Fibroblast of pulmonary artery (primary cell): ENCODE measurements around the gene SRCIN1.
"Not testable (repeated sequence)": the region's sequence is repeated elsewhere in the genome, so short reads cannot be mapped to it uniquely, and the experiment has no call there.

Source experiments
- DNase-seq: peaks from one replicate; pipeline ENCODE4 v3.0.0-alpha.2; 2010; ENCODE audit warnings: low read depth
- H3K4me3 ChIP-seq: replicated peaks from 2 replicates; pipeline ENCODE4 v1.5.1; 2011; ENCODE audit warnings: low read depth, mild to moderate bottlenecking, control low read depth, low read length, moderate library complexity
- CTCF ChIP-seq: IDR thresholded peaks from 2 replicates; pipeline ENCODE4 v1.5.1; 2011; ENCODE audit warnings: mild to moderate bottlenecking, control low read depth, low read length, inconsistent platforms; ENCODE audit errors: missing control alignments

Gene SRCIN1

GRCh38 chr17:38535886-38536285 lies 69.9 kb downstream of the SRCIN1 start:
- no peak for TF ChIP-seq CTCF
- DNase-seq = no peak
- H3K4me3 ChIP-seq = no peak overlapping the region

- TF ChIP-seq CTCF = no peak
- no peak overlapping the region for H3K4me3 ChIP-seq
- DNase-seq = no peak
Measured at GRCh38 chr17:38534498-38534885, 71.3 kb downstream of the SRCIN1 start.

GRCh38 chr17:38533866-38534497 lies 71.8 kb downstream of the SRCIN1 start:
- no peak overlapping the region for H3K4me3 ChIP-seq
- DNase-seq = no peak
- no peak for TF ChIP-seq CTCF

GRCh38 chr17:38533241-38533640 lies 72.5 kb downstream of the SRCIN1 start:
- H3K4me3 ChIP-seq = no peak overlapping the region

GRCh38 chr17:38532451-38532850 lies 73.3 kb downstream of the SRCIN1 start:
- DNase-seq = no peak
- H3K4me3 ChIP-seq = no peak overlapping the region
- no peak for TF ChIP-seq CTCF

More at GRCh38 chr17:38533241-38533640, 72.5 kb downstream of the SRCIN1 start:
- no peak for TF ChIP-seq CTCF
- no peak for DNase-seq

- H3K4me3 ChIP-seq, DNase-seq: not testable (repeated sequence)
Measured at GRCh38 chr17:38531761-38532160, 74.0 kb downstream of the SRCIN1 start.

- not testable (repeated sequence) for DNase-seq, H3K4me3 ChIP-seq
Measured at GRCh38 chr17:38530856-38531255, 74.9 kb downstream of the SRCIN1 start.

- H3K4me3 ChIP-seq, DNase-seq: not testable (repeated sequence)
Measured at GRCh38 chr17:38528141-38528540, 77.6 kb downstream of the SRCIN1 start.

- DNase-seq, H3K4me3 ChIP-seq: not testable (repeated sequence)
Measured at GRCh38 chr17:38526526-38526925, 79.2 kb downstream of the SRCIN1 start.
